Thyroid gland (tissue), 4 donors: ENCODE results near the gene ITGBL1.

Experiments
- CTCF ChIP-seq, 6 experiments: fragments of 200-600 bp in 3 of 6; fragments of 450-650 bp in 3 of 6; sonication (generic) in 3 of 6; IDR thresholded peaks; one replicate each; pipeline ENCODE4 v1.5.1; 2016 to 2019; ENCODE audit warnings: antibody characterized with exemption in 6 of 6, mild to moderate bottlenecking in 2 of 6, inconsistent platforms in 1 of 6, moderate library complexity in 1 of 6
- POLR2A ChIP-seq, 2 donors: fragments of 450-650 bp; IDR thresholded peaks; one replicate each; pipeline ENCODE4 v1.6.1; 2017; ENCODE audit warnings: antibody characterized with exemption in 2 of 2, mild to moderate bottlenecking in 2 of 2, moderate library complexity in 1 of 2

GRCh38 chr13:101555610-101556009, 103.1 kb downstream of the ITGBL1 start:
- TF ChIP-seq CTCF (IDR thresholded peaks at IDR 0.05) (no peak), POLR2A (IDR thresholded peaks at IDR 0.05) (no peak)
